ENCODE results near the gene C5AR2. TPM values are rescaled to one million over a fixed set of nuclear protein-coding genes. Genes with fewer than 3 reads are reported as not detected.

Gene C5AR2
- total and polyA plus RNA-seq, 2 donors from 2014 or later, result 2.5 to 3.0 TPM

DNA sequence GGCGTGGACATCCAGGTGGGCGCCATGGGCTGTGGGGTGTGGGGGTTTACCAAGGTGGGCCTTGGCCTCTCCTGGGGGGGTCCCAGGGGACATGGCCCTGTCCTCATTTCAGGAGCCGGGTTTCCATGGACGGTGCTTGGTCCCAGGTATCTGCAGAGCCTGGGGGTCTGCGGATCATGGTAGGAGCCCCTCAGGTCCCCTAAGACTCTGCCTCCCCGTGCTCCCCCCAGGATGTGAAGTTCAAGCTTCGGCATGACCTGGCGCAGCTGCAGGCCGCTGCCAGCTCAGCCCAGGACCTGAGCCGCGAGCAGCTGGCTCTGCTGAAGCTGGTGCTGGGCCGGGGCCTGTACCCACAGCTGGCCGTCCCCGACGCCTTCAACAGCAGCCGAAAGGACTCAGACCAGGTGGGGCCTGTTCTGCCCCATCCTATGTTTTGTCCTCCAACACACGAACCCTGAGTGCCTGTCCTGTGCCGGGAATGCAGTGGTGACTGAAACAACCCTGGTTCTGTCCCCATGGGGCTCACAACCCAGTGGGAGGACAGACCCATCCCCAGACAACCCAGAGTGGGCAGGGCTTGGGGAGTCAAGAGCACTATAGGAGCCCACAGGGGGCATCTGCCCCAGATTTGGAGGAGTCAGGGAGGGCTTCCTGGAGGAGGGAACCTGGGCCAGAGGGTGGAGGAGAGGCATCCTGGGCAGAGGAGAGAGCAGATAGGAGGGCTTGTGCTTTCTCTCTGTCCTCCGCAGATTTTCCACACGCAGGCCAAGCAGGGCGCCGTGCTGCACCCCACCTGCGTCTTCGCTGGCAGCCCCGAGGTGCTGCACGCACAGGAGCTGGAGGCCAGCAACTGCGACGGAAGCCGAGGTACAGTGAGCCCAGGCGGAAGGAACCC, 44.0 kb downstream of the C5AR2 start:
- intact Hi-C loops (cut with DNase I), result no loop called here
- DNase-seq, result no peak
- TF ChIP-seq, protein P1, sequence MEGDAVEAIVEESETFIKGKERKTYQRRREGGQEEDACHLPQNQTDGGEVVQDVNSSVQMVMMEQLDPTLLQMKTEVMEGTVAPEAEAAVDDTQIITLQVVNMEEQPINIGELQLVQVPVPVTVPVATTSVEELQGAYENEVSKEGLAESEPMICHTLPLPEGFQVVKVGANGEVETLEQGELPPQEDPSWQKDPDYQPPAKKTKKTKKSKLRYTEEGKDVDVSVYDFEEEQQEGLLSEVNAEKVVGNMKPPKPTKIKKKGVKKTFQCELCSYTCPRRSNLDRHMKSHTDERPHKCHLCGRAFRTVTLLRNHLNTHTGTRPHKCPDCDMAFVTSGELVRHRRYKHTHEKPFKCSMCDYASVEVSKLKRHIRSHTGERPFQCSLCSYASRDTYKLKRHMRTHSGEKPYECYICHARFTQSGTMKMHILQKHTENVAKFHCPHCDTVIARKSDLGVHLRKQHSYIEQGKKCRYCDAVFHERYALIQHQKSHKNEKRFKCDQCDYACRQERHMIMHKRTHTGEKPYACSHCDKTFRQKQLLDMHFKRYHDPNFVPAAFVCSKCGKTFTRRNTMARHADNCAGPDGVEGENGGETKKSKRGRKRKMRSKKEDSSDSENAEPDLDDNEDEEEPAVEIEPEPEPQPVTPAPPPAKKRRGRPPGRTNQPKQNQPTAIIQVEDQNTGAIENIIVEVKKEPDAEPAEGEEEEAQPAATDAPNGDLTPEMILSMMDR (IDR thresholded peaks at IDR 0.05; ENCODE audit: borderline replicate concordance, extremely low read depth, insufficient read depth), result no peak
- Histone ChIP-seq H3K4me3 (ENCODE audit: low read length in 3 of 3) (no peak overlapping the region), H3K27ac (ENCODE audit: low read depth in 2 of 2, low read length in 2 of 2) (no peak overlapping the region), H3K9ac (ENCODE audit: low read length in 3 of 3) (no peak overlapping the region), H3K36me3 (ENCODE audit: control insufficient read depth in 2 of 3, insufficient read depth in 3 of 3, low read length in 3 of 3) (peaks cover 0 to 29% (median 16%) of the 10 kb centered on the region in 3 donors), H3K27me3 (ENCODE audit: control insufficient read depth, insufficient read depth, low read length) (no peaks in the 10 kb centered on the region), H3K4me1 (ENCODE audit: control insufficient read depth in 2 of 3, insufficient read depth in 2 of 3, low read depth in 1 of 3, low read length in 3 of 3) (no peaks in the 10 kb centered on the region), H3K9me3 (ENCODE audit: control insufficient read depth in 2 of 3, insufficient read depth in 1 of 3, low read length in 3 of 3) (no peaks in the 10 kb centered on the region)
- no peak for FAIRE-seq

- H3K36me3 ChIP-seq (ENCODE audit: control insufficient read depth in 2 of 3, insufficient read depth in 3 of 3, low read length in 3 of 3), result peaks cover 0 to 27% (median 20%) of the 10 kb centered on the region in 3 donors
- H3K4me3 ChIP-seq (ENCODE audit: low read length in 3 of 3), result no peak overlapping the region
- H3K9me3 ChIP-seq (ENCODE audit: control insufficient read depth in 2 of 3, insufficient read depth in 1 of 3, low read length in 3 of 3), result no peaks in the 10 kb centered on the region
- TF ChIP-seq, protein P1 (IDR thresholded peaks at IDR 0.05; ENCODE audit: borderline replicate concordance, extremely low read depth, insufficient read depth), result no peak
- DNase-seq, result no peak
- intact Hi-C loops (cut with DNase I), result no loop called here
- no peaks in the 10 kb centered on the region for H3K4me1 ChIP-seq (ENCODE audit: control insufficient read depth in 2 of 3, insufficient read depth in 2 of 3, low read depth in 1 of 3, low read length in 3 of 3)
- H3K27ac ChIP-seq (ENCODE audit: low read depth in 2 of 2, low read length in 2 of 2), result no peak overlapping the region
- H3K27me3 ChIP-seq (ENCODE audit: control insufficient read depth, insufficient read depth, low read length), result no peaks in the 10 kb centered on the region
- no peak for FAIRE-seq
- H3K9ac ChIP-seq (ENCODE audit: low read length in 3 of 3), result no peak overlapping the region
Measured at GRCh38 chr19:47376589-47377144, 44.7 kb downstream of the C5AR2 start.

- no peaks in the 10 kb centered on the region for H3K4me1 ChIP-seq (ENCODE audit: control insufficient read depth in 2 of 3, insufficient read depth in 2 of 3, low read depth in 1 of 3, low read length in 3 of 3)
- no peaks in the 10 kb centered on the region for H3K27me3 ChIP-seq (ENCODE audit: control insufficient read depth, insufficient read depth, low read length)
- no peak overlapping the region for H3K4me3 ChIP-seq (ENCODE audit: low read length in 3 of 3)
- H3K9me3 ChIP-seq (ENCODE audit: control insufficient read depth in 2 of 3, insufficient read depth in 1 of 3, low read length in 3 of 3), result no peaks in the 10 kb centered on the region
- peaks cover 0 to 28% (median 20%) of the 10 kb centered on the region in 3 donors for H3K36me3 ChIP-seq (ENCODE audit: control insufficient read depth in 2 of 3, insufficient read depth in 3 of 3, low read length in 3 of 3)
- no peak overlapping the region for H3K9ac ChIP-seq (ENCODE audit: low read length in 3 of 3)
- DNase-seq (no peak), FAIRE-seq (no peak)
- H3K27ac ChIP-seq (ENCODE audit: low read depth in 2 of 2, low read length in 2 of 2), result no peak overlapping the region
- TF ChIP-seq, protein P1 (IDR thresholded peaks at IDR 0.05; ENCODE audit: borderline replicate concordance, extremely low read depth, insufficient read depth), result no peak
- intact Hi-C loops (cut with DNase I), result no loop called here
Measured at GRCh38 chr19:47377208-47377701, 45.3 kb downstream of the C5AR2 start.

Measured in kidney (tissue), 14 donors.